HepG2 (cell line): ENCODE measurements around the gene SGO1. TPM values are rescaled to one million over a fixed set of nuclear protein-coding genes. Genes with fewer than 3 reads are reported as not detected.

Experiments
- ATAC-seq: fragments of 200-7000 bp; cut with Tn5 transposase; 3 replicates; pipeline ENCODE4 v1.9.1; 2020; ENCODE audit warnings: mild to moderate bottlenecking, moderate library complexity
- BruUV-seq: library from RNA; stranded (reverse); fragments of 400-500 nt; replicated peaks from 2 replicates; lab custom pipeline; 2021; lab: Mats Ljungman, UMichigan
- CTCF ChIA-PET: fragments of 300-600 bp; formaldehyde crosslinking; extraction: SDS; loops from one replicate; lab custom pipeline; 2021; ENCODE audit warnings: low total read pairs, inconsistent platforms, low intra/inter-chr PET ratio; lab: Yijun Ruan, JAX
- POLR2A ChIA-PET: fragments of 350-600 bp; sonication (Branson Sonifier 250); formaldehyde crosslinking; loops from one replicate; lab custom pipeline; 2020; ENCODE audit warnings: antibody characterized with exemption, inconsistent platforms; lab: Yijun Ruan, JAX
- DNase-seq: peaks from one replicate; pipeline ENCODE4 v3.0.0-alpha.2; 2015; ENCODE audit warnings: low spot score
- FAIRE-seq: peaks from 3 replicates; lab custom pipeline; 2011; peaks lifted over from hg19 to GRCh38; lab: Jason Lieb, UNC
- H2AFZ ChIP-seq: one replicate; pipeline ENCODE4 v1.6.1; 2011; ENCODE audit warnings: low read length, inconsistent platforms
- H3K27ac ChIP-seq: fragments of 300-600 bp; 3 replicates; pipeline ENCODE4 v1.8.0; 2011; ENCODE audit warnings: mixed run types, mild to moderate bottlenecking, mixed read lengths, low read length, inconsistent platforms; ENCODE audit not compliant: insufficient read depth; ENCODE audit errors: extremely low read length
- H3K27me3 ChIP-seq, 2 experiments: fragments of 200-600 bp in 1 of 2; 2 replicates in 1 of 2; 3 replicates in 1 of 2; pipeline versions ENCODE4 v1.6.0 to v1.8.0; 2011; ENCODE audit warnings: low read length in 2 of 2, mild to moderate bottlenecking in 2 of 2, moderate library complexity in 2 of 2, inconsistent platforms in 1 of 2; ENCODE audit not compliant: insufficient read depth in 2 of 2, control insufficient read depth in 1 of 2
- H3K36me3 ChIP-seq, 2 experiments: fragments of 200-600 bp in 1 of 2; replicated peaks in 1 of 2; 2 replicates in 1 of 2; 3 replicates in 1 of 2; pipeline versions ENCODE4 v1.5.1 to v1.8.0; 2011; ENCODE audit warnings: low read length in 2 of 2, inconsistent platforms in 1 of 2; ENCODE audit not compliant: insufficient read depth in 2 of 2, control insufficient read depth in 1 of 2
- H3K4me1 ChIP-seq: 2 replicates; pipeline ENCODE4 v1.5.1; 2012; ENCODE audit warnings: low read length, inconsistent platforms; ENCODE audit not compliant: insufficient read depth
- H3K4me2 ChIP-seq: 2 replicates; pipeline ENCODE4 v1.6.0; 2011; ENCODE audit warnings: low read depth, low read length, inconsistent platforms
- H3K4me3 ChIP-seq, 3 experiments: fragments of 200-600 bp in 1 of 3; sonication (generic), shearing (Covaris generic) in 1 of 3; replicated peaks in 1 of 3; 2 replicates each; pipeline ENCODE4 v1.5.1; 2011 to 2016; ENCODE audit warnings: low read length in 3 of 3, inconsistent platforms in 2 of 3, low read depth in 2 of 3, mild to moderate bottlenecking in 2 of 3, control low read depth in 1 of 3, mixed read lengths in 1 of 3; ENCODE audit not compliant: insufficient read depth in 1 of 3
- H3K79me2 ChIP-seq: one replicate; pipeline ENCODE4 v1.6.1; 2011; ENCODE audit warnings: low read length, inconsistent platforms; ENCODE audit not compliant: insufficient read depth
- H3K9ac ChIP-seq: 2 replicates; pipeline ENCODE4 v1.6.0; 2011; ENCODE audit warnings: mild to moderate bottlenecking, low read depth, low read length, inconsistent platforms; ENCODE audit not compliant: insufficient read depth
- H3K9me3 ChIP-seq: 2 replicates; pipeline ENCODE4 v1.5.1; 2012; ENCODE audit warnings: mild to moderate bottlenecking, low read length
- H4K20me1 ChIP-seq: 2 replicates; pipeline ENCODE4 v1.6.0; 2011; ENCODE audit warnings: inconsistent platforms, mild to moderate bottlenecking, low read length, moderate library complexity; ENCODE audit not compliant: insufficient read depth
- CHCHD3 ChIP-seq: sonication (generic); formaldehyde crosslinking; IDR thresholded peaks from 2 replicates; pipeline ENCODE4 v1.8.0; 2022; ENCODE audit warnings: mild to moderate bottlenecking, missing genetic modification reagents, moderate library complexity
- FOXK2 ChIP-seq: fragments of 450-650 bp; IDR thresholded peaks from 2 replicates; pipeline ENCODE4 v1.6.1; 2016
- GLMP ChIP-seq: sonication (generic); formaldehyde crosslinking; IDR thresholded peaks from 2 replicates; pipeline ENCODE4 v1.9.0; 2021; ENCODE audit warnings: missing genetic modification reagents, mild to moderate bottlenecking, borderline replicate concordance
- HNF4A ChIP-seq: sonication (generic); formaldehyde crosslinking; IDR thresholded peaks from 2 replicates; pipeline ENCODE4 v1.4.0; 2020; ENCODE audit warnings: missing genetic modification reagents
- PRDM15 ChIP-seq: sonication (generic); formaldehyde crosslinking; IDR thresholded peaks from 2 replicates; pipeline ENCODE4 v1.4.0; 2020; ENCODE audit warnings: missing genetic modification reagents
- ZBTB4 ChIP-seq: sonication (generic); formaldehyde crosslinking; IDR thresholded peaks from 2 replicates; pipeline ENCODE4 v1.4.0; 2020; ENCODE audit warnings: missing genetic modification reagents, mild to moderate bottlenecking, borderline replicate concordance
- ZFX ChIP-seq: sonication (generic); formaldehyde crosslinking; IDR thresholded peaks from 2 replicates; pipeline ENCODE4 v1.4.0; 2020; ENCODE audit warnings: mild to moderate bottlenecking, low read depth, missing genetic modification reagents, moderate library complexity
- ZNF530 ChIP-seq: sonication (generic); formaldehyde crosslinking; IDR thresholded peaks from 2 replicates; pipeline ENCODE4 v1.5.0; 2020; ENCODE audit warnings: low read depth, mild to moderate bottlenecking, missing genetic modification reagents
- ZNF777 ChIP-seq: sonication (generic); formaldehyde crosslinking; IDR thresholded peaks from 2 replicates; pipeline ENCODE4 v1.4.0; 2020; ENCODE audit warnings: missing genetic modification reagents
- ZNF83 ChIP-seq: sonication (generic); formaldehyde crosslinking; IDR thresholded peaks from 2 replicates; pipeline ENCODE4 v1.4.0; 2020; ENCODE audit warnings: missing genetic modification reagents, mild to moderate bottlenecking, borderline replicate concordance
- WGBS: methylation state at CpG from one replicate; pipeline ENCODE4 v1.1.6; 2017; ENCODE audit warnings: low lambda C conversion rate; 5-methylcytosine and 5-hydroxymethylcytosine counted together
- in situ Hi-C: cut with HindIII; loops from 2 replicates; pipeline ENCODE4 v1.10.0; 2017; ENCODE audit warnings: low pct_unique_long_range_greater_than_20kb; ENCODE audit not compliant: extremely low pct_ligation_motif_present
- intact Hi-C: fragments of 100-400 bp; cut with micrococcal nuclease; formaldehyde crosslinking; loops from one replicate; pipeline ENCODE4 v1.10.0; 2022; ENCODE audit not compliant: unreplicated experiment
- polyA plus RNA-seq, 8 experiments: library from polyadenylated mRNA; depleted of rRNA in 3 of 8; stranded (reverse) in 7 of 8; unstranded in 1 of 8; fragments of >200 nt; fragmentation: Illumina TruSeq in 4 of 8; extraction: Trizol in 4 of 8; gene quantifications; 2 replicates each; pipeline versions ENCODE4 v1.2.1 to v1.2.3, GENCODE V29; 2011 to 2016; ENCODE audit warnings: low read depth in 4 of 8, missing spikeins in 1 of 8, mixed read lengths in 1 of 8; ENCODE audit not compliant: insufficient read depth in 1 of 8
- total RNA-seq, 5 experiments: library from RNA; depleted of rRNA; stranded (reverse); fragments of >200 nt; fragmentation: Illumina TruSeq; extraction: Trizol; gene quantifications; 2 replicates each; pipeline ENCODE4 v1.2.3, GENCODE V29; 2016; ENCODE audit warnings: low read depth in 1 of 5

The SGO1 gene
- total and polyA plus RNA-seq, 2 of the 13 experiments (the other 11 are each of a cell fraction or from before 2014, with no cell fraction given), result 2.1 to 16.1 TPM

- Histone ChIP-seq H3K9ac (no peak overlapping the region), H3K9me3 (no peaks in the 10 kb centered on the region), H3K36me3 (no peaks in the 10 kb centered on the region), H3K27me3 (no peaks in the 10 kb centered on the region), H3K27ac (no peak overlapping the region), H4K20me1 (no peaks in the 10 kb centered on the region), H3K79me2 (no peaks in the 10 kb centered on the region), H3K4me3 (no peak overlapping the region), H3K4me2 (no peak overlapping the region), H3K4me1 (no peaks in the 10 kb centered on the region), H2AFZ (no peak overlapping the region)
- no peak for DNase-seq
- intact Hi-C loops, result no loop called here
- in situ Hi-C loops, result no loop called here
- WGBS, result 2% methylated on average over 2 of the region's 3 CpGs
- POLR2A ChIA-PET, result no interaction called here
- CTCF ChIA-PET, result no interaction called here
- ATAC-seq, result no peak
- no peak for TF ChIP-seq ZNF83 (CRISPR knock-in tag)
- no peak for TF ChIP-seq ZFX (CRISPR knock-in tag)
- no peak for TF ChIP-seq CHCHD3 (CRISPR knock-in tag)
- no peak for TF ChIP-seq ZNF530
- no peak for TF ChIP-seq ZNF777 (CRISPR knock-in tag)
- no peak for FAIRE-seq
- no TSS peak for BruUV-seq
Observed at GRCh38 chr3:20218215-20218614, 32.2 kb upstream of the SGO1 start.

GRCh38 chr3:20215636-20216035 is 29.6 kb upstream of the SGO1 start:
- no TSS peak for BruUV-seq
- no peaks in the 10 kb centered on the region for H3K4me1 ChIP-seq
- no peak overlapping the region for H3K4me2 ChIP-seq
- no peak overlapping the region for H3K9ac ChIP-seq
- ChIA-PET POLR2A (no interaction called here), CTCF (no interaction called here)
- H4K20me1 ChIP-seq, result no peaks in the 10 kb centered on the region
- DNase-seq, result no peak
- ATAC-seq, result no peak
- H3K36me3 ChIP-seq, result no peaks in the 10 kb centered on the region
- H3K79me2 ChIP-seq, result no peaks in the 10 kb centered on the region
- FAIRE-seq, result no peak
- intact Hi-C loops, result no loop called here
- in situ Hi-C loops, result no loop called here
- H3K27me3 ChIP-seq, result no peaks in the 10 kb centered on the region
- WGBS, result 3% methylated on average over 4 of the region's 4 CpGs
- no peaks in the 10 kb centered on the region for H3K9me3 ChIP-seq
- no peak overlapping the region for H2AFZ ChIP-seq
- H3K27ac ChIP-seq, result no peak overlapping the region
- H3K4me3 ChIP-seq, result no peak overlapping the region
- TF ChIP-seq FOXK2 (no peak), GLMP (CRISPR knock-in tag) (no peak), PRDM15 (CRISPR knock-in tag) (no peak), ZBTB4 (CRISPR knock-in tag) (no peak), HNF4A (no peak)
